GM19395 (cell line): ENCODE measurements around the gene XPC.
A peak's percentile ranks its signal among the peaks of the same experiment; 100 is the strongest.

ENCODE experiments used
- ATAC-seq: cut with Tn5 transposase; IDR thresholded peaks from one replicate; pipeline ENCODE4 v1.9.1; 2021; ENCODE audit warnings: mild to moderate bottlenecking, moderate library complexity; ENCODE audit not compliant: unreplicated experiment

XPC gene

GRCh38 chr3:14150078-14150477 is 28.3 kb downstream of the XPC start:
- no peak for ATAC-seq

GRCh38 chr3:14148041-14148985 is 30.1 kb downstream of the XPC start:
- no peak for ATAC-seq

GRCh38 chr3:14147617-14148016 is 30.8 kb downstream of the XPC start:
- ATAC-seq: no peak

- no peak for ATAC-seq
Observed at GRCh38 chr3:14147066-14147435, 31.4 kb downstream of the XPC start.

GRCh38 chr3:14146381-14147065 is 31.9 kb downstream of the XPC start:
- ATAC-seq: no peak

GRCh38 chr3:14145670-14146380 is 32.6 kb downstream of the XPC start:
- ATAC-seq: no peak

GRCh38 chr3:14145236-14145635 is 33.2 kb downstream of the XPC start:
- no peak for ATAC-seq

GRCh38 chr3:14144423-14145075 is 33.9 kb downstream of the XPC start:
- peak; percentile 98 for ATAC-seq

- no peak for ATAC-seq
Observed at GRCh38 chr3:14143271-14144225, 34.9 kb downstream of the XPC start.

- no peak for ATAC-seq
Observed at GRCh38 chr3:14142567-14143270, 35.7 kb downstream of the XPC start.

- ATAC-seq: no peak
Observed at GRCh38 chr3:14141602-14142341, 36.6 kb downstream of the XPC start.

- ATAC-seq: no peak
Observed at GRCh38 chr3:14141144-14141543, 37.3 kb downstream of the XPC start.

- no peak for ATAC-seq
Observed at GRCh38 chr3:14140668-14141067, 37.7 kb downstream of the XPC start.

- ATAC-seq: no peak
Observed at GRCh38 chr3:14139771-14140170, 38.6 kb downstream of the XPC start.

- ATAC-seq: no peak
Observed at GRCh38 chr3:14138878-14139655, 39.3 kb downstream of the XPC start.

- no peak for ATAC-seq
Observed at GRCh38 chr3:14138109-14138877, 40.1 kb downstream of the XPC start.

GRCh38 chr3:14137445-14137844 is 41.0 kb downstream of the XPC start:
- ATAC-seq: no peak
